ENCODE results near the gene MICAL3.

Gene MICAL3

GRCh38 chr22:17773606-17774205, 250.7 kb downstream of the MICAL3 start:
- in situ Hi-C loops (cut with HindIII; ENCODE audit: low sequenced_read_pairs), result no loop called here
- H3K4me3 ChIP-seq (ENCODE audit: low read depth, low read length), result peak overlapping the region; percentile 61
- DNase-seq (ENCODE audit: low read depth, low spot score), result peak; percentile 30
- TF ChIP-seq, protein P1, sequence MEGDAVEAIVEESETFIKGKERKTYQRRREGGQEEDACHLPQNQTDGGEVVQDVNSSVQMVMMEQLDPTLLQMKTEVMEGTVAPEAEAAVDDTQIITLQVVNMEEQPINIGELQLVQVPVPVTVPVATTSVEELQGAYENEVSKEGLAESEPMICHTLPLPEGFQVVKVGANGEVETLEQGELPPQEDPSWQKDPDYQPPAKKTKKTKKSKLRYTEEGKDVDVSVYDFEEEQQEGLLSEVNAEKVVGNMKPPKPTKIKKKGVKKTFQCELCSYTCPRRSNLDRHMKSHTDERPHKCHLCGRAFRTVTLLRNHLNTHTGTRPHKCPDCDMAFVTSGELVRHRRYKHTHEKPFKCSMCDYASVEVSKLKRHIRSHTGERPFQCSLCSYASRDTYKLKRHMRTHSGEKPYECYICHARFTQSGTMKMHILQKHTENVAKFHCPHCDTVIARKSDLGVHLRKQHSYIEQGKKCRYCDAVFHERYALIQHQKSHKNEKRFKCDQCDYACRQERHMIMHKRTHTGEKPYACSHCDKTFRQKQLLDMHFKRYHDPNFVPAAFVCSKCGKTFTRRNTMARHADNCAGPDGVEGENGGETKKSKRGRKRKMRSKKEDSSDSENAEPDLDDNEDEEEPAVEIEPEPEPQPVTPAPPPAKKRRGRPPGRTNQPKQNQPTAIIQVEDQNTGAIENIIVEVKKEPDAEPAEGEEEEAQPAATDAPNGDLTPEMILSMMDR (IDR thresholded peaks at IDR 0.05; ENCODE audit: low read depth, low read length), result no peak

DNA sequence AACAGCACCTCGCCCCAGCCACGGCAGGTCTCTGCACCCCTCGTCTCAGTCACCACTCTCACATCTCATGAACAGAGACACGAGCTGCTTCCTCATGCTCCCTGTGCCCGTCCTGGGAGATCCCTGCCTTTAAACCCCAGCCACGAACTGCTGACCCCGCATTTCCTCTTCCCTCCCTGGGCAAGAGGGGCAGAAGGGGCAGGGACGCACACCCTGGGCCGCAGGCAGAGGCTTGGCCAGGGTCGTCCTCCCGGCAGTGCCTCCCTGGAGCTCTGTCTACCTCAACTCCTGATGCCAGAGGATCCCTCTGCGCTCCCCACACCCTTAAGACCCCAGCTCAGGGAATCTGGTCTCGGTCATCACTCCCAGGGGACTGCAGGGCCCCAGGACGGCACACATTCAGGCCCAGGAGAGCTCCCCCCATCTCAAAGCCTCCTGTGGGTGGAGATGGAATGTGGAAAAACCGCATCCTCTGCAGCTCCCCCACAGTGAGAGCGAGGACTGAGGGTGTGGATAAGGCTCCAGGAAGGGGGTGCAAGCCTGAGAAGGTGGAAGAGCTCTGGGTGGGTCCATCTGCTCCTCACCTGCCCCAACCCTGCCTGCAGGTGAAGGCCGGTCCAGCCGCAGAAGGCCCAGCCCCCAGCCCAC, 251.3 kb downstream of the MICAL3 start:
- TF ChIP-seq, protein P1 (IDR thresholded peaks at IDR 0.05; ENCODE audit: low read depth, low read length), result no peak
- peak; percentile 25 for DNase-seq (ENCODE audit: low read depth, low spot score)
- peak overlapping the region; percentile 61 for H3K4me3 ChIP-seq (ENCODE audit: low read depth, low read length)
- in situ Hi-C loops (cut with HindIII; ENCODE audit: low sequenced_read_pairs), result no loop called here

GRCh38 chr22:17772249-17772957, 252.0 kb downstream of the MICAL3 start:
- peak overlapping the region; percentile 61 for H3K4me3 ChIP-seq (ENCODE audit: low read depth, low read length)
- in situ Hi-C loops (cut with HindIII; ENCODE audit: low sequenced_read_pairs), result no loop called here
- TF ChIP-seq, protein P1 (IDR thresholded peaks at IDR 0.05; ENCODE audit: low read depth, low read length), result no peak
- no peak for DNase-seq (ENCODE audit: low read depth, low spot score)

DNA sequence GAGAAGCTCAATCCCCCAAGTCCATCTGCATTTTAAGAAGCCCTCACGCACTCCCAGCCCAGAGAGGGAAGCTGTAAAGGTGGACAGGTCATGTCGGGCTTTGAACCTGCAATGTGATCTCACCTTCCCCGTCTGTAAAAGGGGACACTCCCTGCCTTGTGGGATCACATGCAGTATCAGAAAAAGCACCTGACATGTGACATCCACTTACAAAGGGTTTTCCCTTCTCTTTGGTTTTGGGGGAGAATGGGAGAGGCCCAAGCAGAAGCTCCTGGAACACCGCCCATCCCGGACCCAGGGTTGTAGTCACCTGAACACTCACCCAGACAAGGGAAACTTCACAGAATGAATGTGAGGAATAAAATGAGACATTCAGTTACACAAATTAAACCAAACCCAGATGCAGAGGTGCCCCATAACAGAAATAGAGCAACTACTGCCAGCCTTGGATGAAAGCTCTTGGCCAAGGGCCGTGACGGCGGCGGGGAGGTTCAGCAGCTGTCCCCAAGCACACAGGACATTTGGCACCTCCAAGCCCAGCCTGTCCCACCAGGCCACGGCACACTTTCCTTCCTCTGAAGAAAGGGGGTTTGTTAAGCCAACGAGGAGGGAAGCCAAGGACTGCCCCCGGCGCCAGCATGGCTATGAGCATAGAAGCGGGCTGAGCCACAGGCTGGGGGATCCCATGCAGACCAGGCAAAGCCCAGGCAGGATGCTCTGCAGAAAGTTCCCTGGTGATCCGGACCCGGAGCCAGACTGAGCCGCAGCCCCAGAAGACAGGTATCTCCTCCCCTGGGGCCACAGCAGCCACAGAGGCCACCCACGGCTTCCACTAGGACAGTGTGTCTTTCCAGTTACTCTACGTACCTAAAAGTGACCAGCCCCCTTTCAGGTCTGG, 253.9 kb downstream of the MICAL3 start:
- no peak overlapping the region for H3K4me3 ChIP-seq (ENCODE audit: low read depth, low read length)
- TF ChIP-seq, protein P1 (IDR thresholded peaks at IDR 0.05; ENCODE audit: low read depth, low read length), result no peak
- in situ Hi-C loops (cut with HindIII; ENCODE audit: low sequenced_read_pairs), result no loop called here

DNA sequence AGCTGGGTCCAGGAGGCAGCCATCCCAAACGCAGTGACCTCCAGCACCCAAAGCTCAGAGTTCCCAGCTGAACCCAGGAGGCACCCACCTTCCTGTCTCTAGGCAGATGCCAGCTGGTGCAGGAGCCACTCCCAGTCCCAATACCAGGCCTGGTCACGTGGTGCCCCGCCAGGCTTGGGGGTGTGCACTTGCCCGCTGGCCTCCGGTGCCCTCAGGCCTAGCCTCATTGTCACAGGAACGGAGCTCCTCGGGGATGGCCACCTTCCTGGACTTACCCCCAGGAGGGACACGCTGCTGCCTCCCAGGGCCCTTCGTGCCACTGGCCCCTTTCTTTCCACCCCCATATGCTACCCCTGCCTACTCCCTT, 254.7 kb downstream of the MICAL3 start:
- DNase-seq (ENCODE audit: low read depth, low spot score), result no peak
- TF ChIP-seq, protein P1 (IDR thresholded peaks at IDR 0.05; ENCODE audit: low read depth, low read length), result no peak
- no peak overlapping the region for H3K4me3 ChIP-seq (ENCODE audit: low read depth, low read length)
- in situ Hi-C loops (cut with HindIII; ENCODE audit: low sequenced_read_pairs), result no loop called here

More for the DNA sequence above, 253.9 kb downstream of the MICAL3 start:
- no peak for DNase-seq (ENCODE audit: low read depth, low spot score)

Data from astrocyte of the spinal cord (primary cell).